ENCODE measurements around the gene CLCN7. TPM values are rescaled to one million over a fixed set of nuclear protein-coding genes. Genes with fewer than 3 reads are reported as not detected.

The CLCN7 gene
- polyA plus RNA-seq, 1 of the 3 experiments (the other 2 are of a cell fraction): 44.3 TPM

- POLR2A ChIA-PET: no interaction called here
These were observed 45.6 kb upstream of the CLCN7 start for GRCh38 chr16:1520461-1520860.

GRCh38 chr16:1519831-1520230 is 45.0 kb upstream of the CLCN7 start:
- Histone ChIP-seq H3K36me3 (replicated peaks in 1 of 2; ENCODE audit: control insufficient read depth in 1 of 2, insufficient read depth in 2 of 2, low read length in 1 of 2) (peaks cover 0 to 3% of the 10 kb centered on the region in 2 experiments), H3K27me3 (ENCODE audit: insufficient read depth) (no peaks in the 10 kb centered on the region), H2AFZ (ENCODE audit: low read depth) (no peak overlapping the region), H3K4me1 (ENCODE audit: control insufficient read depth in 1 of 2, insufficient read depth in 2 of 2, low read depth in 1 of 2, low read length in 1 of 2) (no peaks in the 10 kb centered on the region), H3F3A (replicated peaks; ENCODE audit: insufficient read depth) (no peaks in the 10 kb centered on the region), H3K4me3 (ENCODE audit: low read depth in 2 of 2, low read length in 1 of 2) (no peak overlapping the region), H3K27ac (ENCODE audit: low read depth in 2 of 2, low read length in 1 of 2) (no peak overlapping the region), H4K20me1 (ENCODE audit: insufficient read depth) (no peaks in the 10 kb centered on the region), H3K9me3 (no peaks in the 10 kb centered on the region), H3K9me2 (no peaks in the 10 kb centered on the region), H3K79me2 (ENCODE audit: insufficient read depth) (no peaks in the 10 kb centered on the region), H3K9ac (no peak overlapping the region), H3K4me2 (no peak overlapping the region)
- POLR2A ChIA-PET: no interaction called here
- CTCF ChIA-PET: interaction anchor here (0.7 kb wide), 1 partner anchor 186 kb away, joined by 3 read pairs; the partner anchor contains the start of gene MAPK8IP3
- TF ChIP-seq FOXM1 (IDR thresholded peaks at IDR 0.05; ENCODE audit: low read depth) (no peak), EZH2phosphoT487 (IDR thresholded peaks at IDR 0.05; ENCODE audit: borderline replicate concordance, low read depth) (no peak), TEAD4 (IDR thresholded peaks at IDR 0.05; ENCODE audit: borderline replicate concordance, insufficient read depth) (no peak), POLR2AphosphoS5 (IDR thresholded peaks at IDR 0.05; ENCODE audit: low read depth, low read length) (no peak)
- no peak for DNase-seq
- 88% methylated on average over 9 of the region's 17 CpGs for WGBS (ENCODE audit: low lambda C conversion rate)

More at GRCh38 chr16:1520461-1520860, 45.6 kb upstream of the CLCN7 start:
- no peaks in the 10 kb centered on the region for H3K4me1 ChIP-seq (ENCODE audit: control insufficient read depth in 1 of 2, insufficient read depth in 2 of 2, low read depth in 1 of 2, low read length in 1 of 2)
- no peaks in the 10 kb centered on the region for H3K9me2 ChIP-seq
- no peaks in the 10 kb centered on the region for H3K9me3 ChIP-seq
- H4K20me1 ChIP-seq (ENCODE audit: insufficient read depth): no peaks in the 10 kb centered on the region
- no peak overlapping the region for H3K9ac ChIP-seq
- H3K4me2 ChIP-seq: no peak overlapping the region
- TF ChIP-seq USF2 (IDR thresholded peaks at IDR 0.05; ENCODE audit: borderline replicate concordance, low read depth, low read length) (no peak), FOXJ3 (CRISPR knock-in tag; IDR thresholded peaks at IDR 0.05) (no peak), GATA2 (CRISPR knock-in tag; IDR thresholded peaks at IDR 0.05) (no peak), NFIC (IDR thresholded peaks at IDR 0.05; ENCODE audit: borderline replicate concordance) (no peak), POLR2AphosphoS5 (IDR thresholded peaks at IDR 0.05; ENCODE audit: low read depth, low read length) (no peak), TAF1 (IDR thresholded peaks at IDR 0.05; ENCODE audit: borderline replicate concordance, low read depth, low read length) (no peak), RAD21 (IDR thresholded peaks at IDR 0.05; ENCODE audit: low read length) (no peak), FOSL2 (IDR thresholded peaks at IDR 0.05; ENCODE audit: borderline replicate concordance, low read depth) (no peak), ELF1 (IDR thresholded peaks at IDR 0.05) (no peak), CHD2 (IDR thresholded peaks at IDR 0.05; ENCODE audit: low read length, partially characterized antibody) (no peak), GABPA (IDR thresholded peaks at IDR 0.05; ENCODE audit: low read depth) (no peak), RCOR1 (IDR thresholded peaks at IDR 0.05; ENCODE audit: low read length) (no peak), FOXM1 (IDR thresholded peaks at IDR 0.05; ENCODE audit: low read depth) (no peak), NRF1 (IDR thresholded peaks at IDR 0.05; ENCODE audit: low read depth, low read length) (no peak), JUND (IDR thresholded peaks at IDR 0.05) (no peak), MXI1 (IDR thresholded peaks at IDR 0.05; ENCODE audit: low read depth, low read length) (no peak), TCF12 (IDR thresholded peaks at IDR 0.05) (no peak), MAX (IDR thresholded peaks at IDR 0.05; ENCODE audit: low read depth) (no peak), EP300 (IDR thresholded peaks at IDR 0.05; ENCODE audit: borderline replicate concordance in 1 of 2, low read depth in 1 of 2, low read length in 1 of 2) (no peak)
- H3K36me3 ChIP-seq (replicated peaks in 1 of 2; ENCODE audit: control insufficient read depth in 1 of 2, insufficient read depth in 2 of 2, low read length in 1 of 2): peaks cover 0 to 3% of the 10 kb centered on the region in 2 experiments
- DNase-seq: no peak
- H3K27me3 ChIP-seq (ENCODE audit: insufficient read depth): no peaks in the 10 kb centered on the region
- CTCF ChIA-PET: interaction anchor here (0.7 kb wide), 1 partner anchor 185 kb away, joined by 3 read pairs; the partner anchor contains the start of gene MAPK8IP3
- no peaks in the 10 kb centered on the region for H3K79me2 ChIP-seq (ENCODE audit: insufficient read depth)
- H3K4me3 ChIP-seq (ENCODE audit: low read depth in 2 of 2, low read length in 1 of 2): no peak overlapping the region
- 93% methylated on average over 18 of the region's 19 CpGs for WGBS (ENCODE audit: low lambda C conversion rate)
- H3K27ac ChIP-seq (ENCODE audit: low read depth in 2 of 2, low read length in 1 of 2): no peak overlapping the region
- H2AFZ ChIP-seq (ENCODE audit: low read depth): no peak overlapping the region
- no peaks in the 10 kb centered on the region for H3F3A ChIP-seq (replicated peaks; ENCODE audit: insufficient read depth)

Data from SK-N-SH (cell line).